GM10847 (cell line): ENCODE measurements around the gene HSD17B1.

Experiments
- POLR2A ChIP-seq: IDR thresholded peaks from 2 replicates; pipeline ENCODE4 v1.6.1; 2011; ENCODE audit not compliant: insufficient read length; ENCODE audit errors: extremely low read depth

Gene HSD17B1

DNA sequence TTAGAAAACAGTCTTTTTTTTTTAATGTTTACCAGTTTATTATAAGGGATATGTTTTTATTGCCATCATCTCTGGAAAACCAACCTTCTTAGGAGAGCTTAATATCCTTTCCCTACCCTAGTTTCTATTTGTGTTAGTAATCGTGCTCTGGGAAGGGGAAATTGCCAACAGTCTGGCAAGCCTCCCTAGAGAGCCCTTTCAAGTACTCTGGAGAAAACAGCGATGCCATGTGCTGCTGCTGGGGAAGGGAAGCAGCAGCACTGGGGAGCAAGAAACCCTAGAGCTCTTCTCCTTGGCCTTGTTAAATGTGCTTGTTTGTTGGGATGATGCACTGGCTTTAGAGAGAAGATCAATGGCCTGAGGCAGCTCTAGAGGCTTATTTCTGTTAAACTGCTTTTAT lies 46.2 kb downstream of the HSD17B1 start:
- no peak for TF ChIP-seq POLR2A

DNA sequence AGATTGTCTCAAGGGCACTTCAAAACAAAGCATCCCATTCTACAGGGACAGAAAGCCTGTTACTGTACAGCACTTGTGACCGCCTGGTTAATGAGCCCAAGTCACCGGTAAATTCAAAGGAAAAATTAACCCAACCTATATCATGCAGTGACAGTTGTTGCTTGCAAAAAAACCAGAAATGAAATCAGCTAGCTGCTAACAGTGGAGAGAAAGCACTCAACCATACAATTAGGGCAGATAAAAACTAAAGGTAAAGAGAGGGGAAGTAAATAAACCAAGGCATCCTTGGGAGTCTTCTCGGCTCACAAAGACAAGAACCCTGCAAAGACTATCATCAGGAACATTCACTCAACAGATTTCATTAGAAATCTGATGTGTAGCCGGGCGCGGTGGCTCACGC lies 50.6 kb downstream of the HSD17B1 start:
- TF ChIP-seq POLR2A: no peak
